ENCODE measurements around the gene COTL1.

- no peak for TF ChIP-seq CTCF (IDR thresholded peaks at IDR 0.05)
- TF ChIP-seq POLR2A (IDR thresholded peaks at IDR 0.05) = no peak
- no peak for TF ChIP-seq EP300 (IDR thresholded peaks at IDR 0.05)
Observed at GRCh38 chr16:84658690-84659089, 40.8 kb upstream of the COTL1 start.
